Activated CD8-positive, alpha-beta memory T cell treated with anti-CD3 and anti-CD28 coated beads for 24 hours (primary cell): ENCODE data around the gene COL9A3.

Source experiments
- DNase-seq: peaks from one replicate; pipeline ENCODE4 v3.0.0-alpha.2; 2020

Gene COL9A3

GRCh38 chr20:62812181-62812906 lies 4.5 kb upstream of the COL9A3 start:
- no peak for DNase-seq

GRCh38 chr20:62812907-62813200 lies 4.0 kb upstream of the COL9A3 start:
- DNase-seq = no peak

GRCh38 chr20:62813588-62813987 lies 3.3 kb upstream of the COL9A3 start:
- no peak for DNase-seq

GRCh38 chr20:62814060-62814708 lies 2.7 kb upstream of the COL9A3 start:
- no peak for DNase-seq

- DNase-seq = no peak
Measured at GRCh38 chr20:62814709-62815065, 2.2 kb upstream of the COL9A3 start.

- DNase-seq = no peak
Measured at GRCh38 chr20:62815066-62815991, 1.5 kb upstream of the COL9A3 start.

- DNase-seq = no peak
Measured at GRCh38 chr20:62816031-62816883, 593 bp upstream of the COL9A3 start.

GRCh38 chr20:62817975-62818591 lies 1.2 kb downstream of the COL9A3 start:
- no peak for DNase-seq

GRCh38 chr20:62818592-62819493 lies 2.0 kb downstream of the COL9A3 start:
- DNase-seq = no peak

GRCh38 chr20:62819494-62820174 lies 2.8 kb downstream of the COL9A3 start:
- no peak for DNase-seq

GRCh38 chr20:62820208-62820961 lies 3.5 kb downstream of the COL9A3 start:
- DNase-seq = no peak

GRCh38 chr20:62820962-62821725 lies 4.3 kb downstream of the COL9A3 start:
- DNase-seq = no peak

- DNase-seq = no peak
Measured at GRCh38 chr20:62821726-62822210, 4.9 kb downstream of the COL9A3 start.

- no peak for DNase-seq
Measured at GRCh38 chr20:62822239-62822787, 5.5 kb downstream of the COL9A3 start.

- DNase-seq = no peak
Measured at GRCh38 chr20:62822788-62823651, 6.2 kb downstream of the COL9A3 start.

GRCh38 chr20:62823688-62824475 lies 7.0 kb downstream of the COL9A3 start:
- no peak for DNase-seq
